HepG2 (cell line): ENCODE results near the gene SCAMP3. TPM values are rescaled to one million over a fixed set of nuclear protein-coding genes. Genes with fewer than 3 reads are reported as not detected.

ENCODE experiments used
- AHR ChIP-seq: IDR thresholded peaks from 2 replicates; pipeline ENCODE4 v1.6.1; 2018; ENCODE audit warnings: missing genetic modification reagents, missing compliant biosample characterization
- ARNT2 ChIP-seq: sonication (generic); formaldehyde crosslinking; IDR thresholded peaks from 2 replicates; pipeline ENCODE4 v1.8.0; 2022; ENCODE audit warnings: mild to moderate bottlenecking, low read depth, missing genetic modification reagents, moderate library complexity
- ATAD3A ChIP-seq: sonication (generic); formaldehyde crosslinking; IDR thresholded peaks from 2 replicates; pipeline ENCODE4 v1.4.0; 2020; ENCODE audit warnings: missing genetic modification reagents
- CHCHD3 ChIP-seq: sonication (generic); formaldehyde crosslinking; IDR thresholded peaks from 2 replicates; pipeline ENCODE4 v1.8.0; 2022; ENCODE audit warnings: mild to moderate bottlenecking, missing genetic modification reagents, moderate library complexity
- KAT8 ChIP-seq: IDR thresholded peaks from 2 replicates; pipeline ENCODE4 v1.6.1; 2016; ENCODE audit warnings: missing genetic modification reagents, missing compliant biosample characterization
- MAZ ChIP-seq, 2 experiments: sonication (generic) in 1 of 2; formaldehyde crosslinking in 1 of 2; IDR thresholded peaks; 2 replicates each; pipeline versions ENCODE4 v1.5.0 to v1.6.1; 2012 to 2020; ENCODE audit warnings: low read depth in 2 of 2, mild to moderate bottlenecking in 2 of 2, borderline replicate concordance in 1 of 2, improper control_type of control experiment in 1 of 2, low read length in 1 of 2, missing genetic modification reagents in 1 of 2, moderate library complexity in 1 of 2
- MEF2D ChIP-seq: sonication (generic); formaldehyde crosslinking; IDR thresholded peaks from 2 replicates; pipeline ENCODE4 v1.5.1; 2020; ENCODE audit warnings: mild to moderate bottlenecking, missing genetic modification reagents
- MTA3 ChIP-seq: sonication (generic); formaldehyde crosslinking; IDR thresholded peaks from 2 replicates; pipeline ENCODE4 v1.4.0; 2020; ENCODE audit warnings: missing genetic modification reagents
- NCOA2 ChIP-seq: sonication (generic); formaldehyde crosslinking; IDR thresholded peaks from 2 replicates; pipeline ENCODE4 v1.8.0; 2022; ENCODE audit warnings: inconsistent platforms
- NCOR1 ChIP-seq: fragments of 200-600 bp; sonication (generic); IDR thresholded peaks from 2 replicates; pipeline ENCODE4 v1.7.0; 2017; ENCODE audit warnings: antibody characterized with exemption, low read length, borderline replicate concordance
- NFIB ChIP-seq: sonication (generic); formaldehyde crosslinking; IDR thresholded peaks from 2 replicates; pipeline ENCODE4 v1.9.0; 2021; ENCODE audit warnings: missing genetic modification reagents, mild to moderate bottlenecking, borderline replicate concordance
- NR2F6 ChIP-seq, 2 experiments: IDR thresholded peaks; 2 replicates each; pipeline ENCODE4 v1.6.1; 2016; ENCODE audit warnings: antibody characterized with exemption in 1 of 2, mild to moderate bottlenecking in 1 of 2
- PHF20 ChIP-seq: sonication (generic); formaldehyde crosslinking; IDR thresholded peaks from 2 replicates; pipeline ENCODE4 v1.5.0; 2020; ENCODE audit warnings: mild to moderate bottlenecking, missing genetic modification reagents
- RBM22 ChIP-seq: fragments of 200-400 bp; formaldehyde crosslinking; optimal IDR thresholded peaks from 2 replicates; pipeline ENCODE3; 2017; ENCODE audit warnings: mild to moderate bottlenecking, low read length, moderate library complexity
- REXO4 ChIP-seq: sonication (generic); formaldehyde crosslinking; IDR thresholded peaks from 2 replicates; pipeline ENCODE4 v1.8.0; 2022; ENCODE audit warnings: missing genetic modification reagents, mild to moderate bottlenecking, borderline replicate concordance
- RFXANK ChIP-seq: IDR thresholded peaks from 2 replicates; pipeline ENCODE4 v1.6.1; 2016
- SAFB2 ChIP-seq: sonication (generic); formaldehyde crosslinking; IDR thresholded peaks from 2 replicates; pipeline ENCODE4 v1.5.1; 2020; ENCODE audit warnings: missing genetic modification reagents, low read depth, mild to moderate bottlenecking, borderline replicate concordance
- SYNCRIP ChIP-seq: fragments of 200-400 bp; formaldehyde crosslinking; IDR thresholded peaks from 2 replicates; pipeline ENCODE4 v1.6.1; 2018; ENCODE audit warnings: mild to moderate bottlenecking, low read depth, low read length; ENCODE audit not compliant: insufficient read depth
- TAF1 ChIP-seq: sonication (generic); formaldehyde crosslinking; IDR thresholded peaks from 2 replicates; pipeline ENCODE4 v1.4.0; 2020; ENCODE audit warnings: missing genetic modification reagents
- ZFP90 ChIP-seq: sonication (generic); formaldehyde crosslinking; IDR thresholded peaks from 2 replicates; pipeline ENCODE4 v1.8.0; 2022; ENCODE audit warnings: missing genetic modification reagents, mild to moderate bottlenecking, inconsistent platforms, borderline replicate concordance
- ZNF281 ChIP-seq: sonication (generic); formaldehyde crosslinking; IDR thresholded peaks from 2 replicates; pipeline ENCODE4 v1.4.0; 2020; ENCODE audit warnings: missing genetic modification reagents, borderline replicate concordance
- ZNF343 ChIP-seq: sonication (generic); formaldehyde crosslinking; IDR thresholded peaks from 2 replicates; pipeline ENCODE4 v1.4.0; 2020; ENCODE audit warnings: mild to moderate bottlenecking, missing genetic modification reagents
- ZNF501 ChIP-seq: sonication (generic); formaldehyde crosslinking; IDR thresholded peaks from 2 replicates; pipeline ENCODE4 v1.5.1; 2020; ENCODE audit warnings: mild to moderate bottlenecking, moderate library complexity, missing genetic modification reagents
- ZNF563 ChIP-seq: sonication (generic); formaldehyde crosslinking; IDR thresholded peaks from 2 replicates; pipeline ENCODE4 v1.8.0; 2022; ENCODE audit warnings: mild to moderate bottlenecking, moderate library complexity, missing genetic modification reagents
- ZNF572 ChIP-seq: sonication (generic); formaldehyde crosslinking; IDR thresholded peaks from 2 replicates; pipeline ENCODE4 v1.5.1; 2020; ENCODE audit warnings: mild to moderate bottlenecking, missing genetic modification reagents
- ZNF629 ChIP-seq: sonication (generic); formaldehyde crosslinking; conservative IDR thresholded peaks from 2 replicates; pipeline ENCODE4 v1.5.0; 2020; ENCODE audit warnings: missing genetic modification reagents
- ZNF670 ChIP-seq: sonication (generic); formaldehyde crosslinking; IDR thresholded peaks from 2 replicates; pipeline ENCODE4 v1.8.0; 2022; ENCODE audit warnings: mild to moderate bottlenecking, missing genetic modification reagents, borderline replicate concordance
- ZNF678 ChIP-seq: sonication (generic); formaldehyde crosslinking; IDR thresholded peaks from 2 replicates; pipeline ENCODE4 v1.4.0; 2020; ENCODE audit warnings: mild to moderate bottlenecking, missing genetic modification reagents
- ZNF720 ChIP-seq: sonication (generic); formaldehyde crosslinking; IDR thresholded peaks from 2 replicates; pipeline ENCODE4 v1.4.0; 2020; ENCODE audit warnings: missing genetic modification reagents
- polyA plus RNA-seq, 8 experiments: library from polyadenylated mRNA; depleted of rRNA in 3 of 8; stranded (reverse) in 7 of 8; unstranded in 1 of 8; fragments of >200 nt; fragmentation: Illumina TruSeq in 4 of 8; extraction: Trizol in 4 of 8; gene quantifications; 2 replicates each; pipeline versions ENCODE4 v1.2.1 to v1.2.3, GENCODE V29; 2011 to 2016; ENCODE audit warnings: low read depth in 4 of 8, missing spikeins in 1 of 8, mixed read lengths in 1 of 8; ENCODE audit not compliant: insufficient read depth in 1 of 8
- total RNA-seq, 5 experiments: library from RNA; depleted of rRNA; stranded (reverse); fragments of >200 nt; fragmentation: Illumina TruSeq; extraction: Trizol; gene quantifications; 2 replicates each; pipeline ENCODE4 v1.2.3, GENCODE V29; 2016; ENCODE audit warnings: low read depth in 1 of 5

The SCAMP3 gene
- total and polyA plus RNA-seq, 2 of the 13 experiments (the other 11 are each of a cell fraction or from before 2014, with no cell fraction given): 46.8 to 83.3 TPM

DNA sequence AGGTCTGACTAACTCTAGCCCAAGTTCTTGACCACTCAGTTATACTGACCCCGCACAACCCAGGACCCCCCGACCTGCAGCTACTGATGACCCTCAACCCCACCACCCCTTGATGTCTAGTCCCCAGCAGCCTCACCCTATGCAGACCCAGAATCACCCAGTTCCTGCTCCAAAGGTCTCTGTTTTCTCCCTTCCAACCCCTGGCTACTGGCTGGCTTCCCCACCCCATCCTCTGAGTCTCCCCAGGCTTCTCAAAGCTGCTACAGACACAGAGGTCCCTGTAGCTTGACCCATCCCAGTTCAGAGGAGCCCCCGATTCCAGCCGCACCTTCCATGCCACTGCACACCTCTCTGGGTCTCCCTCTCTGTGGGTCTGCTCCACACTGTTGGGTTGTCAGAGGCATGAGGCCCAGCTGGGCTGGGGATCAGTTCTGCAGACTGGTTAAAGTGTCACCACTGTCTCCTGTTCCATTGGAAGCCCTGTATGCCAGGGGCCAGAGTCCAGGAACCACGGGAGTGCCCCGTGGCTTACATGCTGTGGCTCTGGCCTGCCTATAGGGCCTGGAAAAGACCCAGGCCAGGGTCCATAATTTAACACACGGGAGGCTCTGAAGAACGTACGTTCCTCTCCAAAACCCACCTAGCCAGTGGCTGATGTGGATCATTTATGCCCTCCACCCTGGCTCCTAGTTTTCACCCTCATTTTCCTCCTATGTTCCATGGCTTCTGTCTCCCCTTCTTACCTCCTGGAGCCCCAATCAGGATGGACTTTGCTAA is 38.6 kb upstream of the SCAMP3 start (continued):
- TF ChIP-seq RBM22: no peak
- no peak for TF ChIP-seq CHCHD3 (CRISPR knock-in tag)
- peak; percentile 85; the same call in 1 of the 2 replicates for TF ChIP-seq ZNF678 (CRISPR knock-in tag)
- TF ChIP-seq ZNF563 (CRISPR knock-in tag): peak; percentile 90
- no peak for TF ChIP-seq RFXANK (CRISPR knock-in tag)
- peak; percentile 70; the same call in 1 of the 2 replicates for TF ChIP-seq ZNF629 (CRISPR knock-in tag)
- peak; percentile 90; the same call in 1 of the 2 replicates for TF ChIP-seq AHR (CRISPR knock-in tag)
- no peak for TF ChIP-seq ZNF343 (CRISPR knock-in tag)
- no peak for TF ChIP-seq MTA3 (CRISPR knock-in tag)
- no peak; the same call in none of the 2 replicates for TF ChIP-seq ZFP90 (CRISPR knock-in tag)
- peak; percentile 63; the same call in 1 of the 2 replicates for TF ChIP-seq KAT8
- peak; percentile 62; the same call in 1 of the 2 replicates for TF ChIP-seq TAF1 (CRISPR knock-in tag)
- TF ChIP-seq MAZ (IDR thresholded peaks at IDR 0.05; ENCODE audit: borderline replicate concordance, low read depth, low read length): no peak
- TF ChIP-seq MAZ (CRISPR knock-in tag; IDR thresholded peaks at IDR 0.05; ENCODE audit: low read depth): peak; percentile 64
- peak; percentile 98; the same call in 1 of the 2 replicates for TF ChIP-seq ZNF670 (CRISPR knock-in tag)
- TF ChIP-seq ZNF572 (CRISPR knock-in tag): no peak; the same call in 1 of the 2 replicates
- TF ChIP-seq NCOA2 (CRISPR knock-in tag): peak; percentile 72
- TF ChIP-seq ZNF720 (CRISPR knock-in tag): no peak
- no peak; the same call in 1 of the 2 replicates for TF ChIP-seq SAFB2 (CRISPR knock-in tag)
- peak; percentile 70; the same call in 1 of the 2 replicates for TF ChIP-seq MEF2D
- TF ChIP-seq SYNCRIP: no peak
- peak; percentile 51; the same call in 1 of the 2 replicates for TF ChIP-seq NCOR1
- peak; percentile 31; the same call in 1 of the 2 replicates for TF ChIP-seq NR2F6 (IDR thresholded peaks at IDR 0.05)
- peak; percentile 52 for TF ChIP-seq NR2F6 (CRISPR knock-in tag; IDR thresholded peaks at IDR 0.05)
- peak; percentile 72; the same call in 1 of the 2 replicates for TF ChIP-seq ARNT2 (CRISPR knock-in tag)
- TF ChIP-seq PHF20 (CRISPR knock-in tag): peak; percentile 64
- no peak for TF ChIP-seq REXO4 (CRISPR knock-in tag)
- TF ChIP-seq ZNF501: peak; percentile 73
- peak; percentile 59; the same call in 1 of the 2 replicates for TF ChIP-seq ZNF281 (CRISPR knock-in tag)
- no peak for TF ChIP-seq ATAD3A (CRISPR knock-in tag)
- TF ChIP-seq NFIB (CRISPR knock-in tag): no peak
